ENCODE results near the gene AMPD2.
A peak's percentile ranks its signal among the peaks of the same experiment; 100 is the strongest.

Gene AMPD2

DNA sequence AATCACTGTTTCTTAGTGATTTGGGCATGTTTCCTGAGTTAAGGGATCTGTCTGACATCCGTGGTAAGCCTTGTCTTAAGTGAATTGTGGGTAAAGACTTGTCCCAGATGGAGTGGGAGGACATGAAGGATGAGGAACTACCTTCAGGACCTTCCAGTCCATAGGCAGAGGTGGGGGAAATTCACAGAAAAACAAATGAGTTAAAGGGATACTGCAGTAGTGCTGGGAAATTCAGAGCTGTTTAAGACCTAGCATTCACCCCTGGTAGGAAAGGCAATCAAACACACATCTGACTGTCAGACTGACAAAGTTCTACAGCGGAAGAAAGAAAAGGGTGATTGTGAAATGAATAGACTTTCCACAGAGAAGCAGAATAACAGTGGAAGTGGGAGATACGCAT, 3.2 kb upstream of the AMPD2 start:
- no peak for DNase-seq (ENCODE audit: low read depth in 3 of 3, low spot score in 1 of 3)

DNA sequence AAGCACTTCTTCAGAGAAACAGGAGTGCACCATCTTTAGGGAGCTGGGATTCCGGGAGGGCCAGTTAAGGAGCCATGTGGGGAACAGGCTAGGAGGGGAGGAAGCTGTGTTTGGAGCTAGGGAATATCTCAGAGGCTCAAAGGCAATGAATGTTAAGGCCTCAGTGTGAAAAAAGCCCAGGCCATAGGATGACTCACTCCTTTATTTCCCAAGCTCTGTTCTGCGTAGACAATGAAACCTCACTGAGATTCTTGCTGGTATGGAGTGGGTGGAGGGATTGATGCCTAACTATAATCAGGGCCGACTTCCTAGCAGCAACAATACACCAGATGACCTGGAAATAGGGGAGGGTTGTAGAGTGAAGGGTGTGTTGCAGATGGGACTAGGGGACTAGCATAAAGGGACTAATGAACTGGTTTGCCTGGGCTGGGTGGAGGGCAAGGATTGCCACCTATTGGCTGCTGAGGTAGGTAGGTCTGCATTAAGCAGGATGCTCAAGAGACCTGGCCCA, 2.3 kb upstream of the AMPD2 start:
- no peak for DNase-seq (ENCODE audit: low read depth in 3 of 3, low spot score in 1 of 3)

DNA sequence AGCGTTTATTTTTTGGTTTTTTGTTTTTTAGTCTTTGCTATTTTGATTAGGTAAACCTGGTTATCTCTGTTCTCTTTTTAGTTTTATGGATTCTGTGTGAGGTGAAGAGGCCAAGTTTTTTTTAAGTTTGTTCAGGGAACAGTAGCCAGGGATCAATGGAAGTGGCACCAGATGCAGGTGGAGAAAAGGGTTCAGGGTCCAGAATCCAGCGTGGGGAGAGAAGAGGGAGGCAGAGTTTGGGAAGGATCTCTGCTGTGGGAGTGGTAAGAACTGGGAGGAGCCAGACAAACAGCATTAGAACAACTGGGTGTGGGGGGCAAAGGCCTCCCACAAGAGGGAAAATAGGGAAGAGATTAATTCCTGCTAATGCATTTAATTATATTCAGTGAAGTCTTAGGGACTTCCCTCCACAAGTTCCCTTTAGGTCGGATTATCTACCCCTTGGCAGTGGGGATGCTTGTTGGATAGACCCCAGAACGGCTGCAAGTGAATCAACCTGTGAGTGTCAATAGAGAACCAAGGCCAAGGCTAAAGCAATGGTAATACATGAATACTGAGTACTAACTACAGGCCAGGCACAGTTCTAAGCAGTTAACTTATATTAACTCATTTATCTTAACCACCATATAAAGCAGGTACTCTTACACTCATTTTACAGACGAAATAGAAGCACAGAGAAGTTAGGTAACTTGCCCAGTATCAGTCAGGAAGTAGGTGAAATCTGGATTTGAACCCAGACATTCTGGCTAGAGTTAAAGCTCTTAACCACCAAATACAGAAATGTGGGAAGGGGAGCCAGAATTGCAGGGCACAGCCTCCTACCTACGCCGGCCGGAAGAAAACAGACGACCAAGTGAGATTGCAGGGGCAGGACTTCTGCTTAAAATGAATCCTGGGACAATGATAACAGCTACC, 719 bp upstream of the AMPD2 start:
- DNase-seq (ENCODE audit: low read depth in 3 of 3, low spot score in 1 of 3), result no peak

DNA sequence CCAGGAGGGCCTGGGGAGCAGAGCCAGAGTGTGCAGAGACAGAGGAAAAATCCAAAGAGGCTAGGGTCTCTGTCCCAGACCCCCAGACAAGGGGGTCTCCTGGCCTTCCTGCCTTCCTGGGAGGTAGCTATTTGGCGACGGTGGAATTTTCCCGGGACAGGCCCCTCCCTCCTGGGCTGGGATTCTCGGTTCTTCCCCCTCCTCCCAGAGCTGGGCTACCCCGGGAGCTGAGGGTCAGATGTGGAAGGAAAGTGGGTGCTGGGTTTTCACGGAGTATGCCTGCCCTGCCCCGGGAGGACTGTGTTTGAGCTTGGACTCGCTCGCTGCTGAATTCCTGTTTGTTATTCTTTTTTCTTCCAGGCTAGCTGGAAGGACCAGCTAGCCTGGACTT, 759 bp downstream of the AMPD2 start:
- no peak for DNase-seq (ENCODE audit: low read depth in 3 of 3, low spot score in 1 of 3)

DNA sequence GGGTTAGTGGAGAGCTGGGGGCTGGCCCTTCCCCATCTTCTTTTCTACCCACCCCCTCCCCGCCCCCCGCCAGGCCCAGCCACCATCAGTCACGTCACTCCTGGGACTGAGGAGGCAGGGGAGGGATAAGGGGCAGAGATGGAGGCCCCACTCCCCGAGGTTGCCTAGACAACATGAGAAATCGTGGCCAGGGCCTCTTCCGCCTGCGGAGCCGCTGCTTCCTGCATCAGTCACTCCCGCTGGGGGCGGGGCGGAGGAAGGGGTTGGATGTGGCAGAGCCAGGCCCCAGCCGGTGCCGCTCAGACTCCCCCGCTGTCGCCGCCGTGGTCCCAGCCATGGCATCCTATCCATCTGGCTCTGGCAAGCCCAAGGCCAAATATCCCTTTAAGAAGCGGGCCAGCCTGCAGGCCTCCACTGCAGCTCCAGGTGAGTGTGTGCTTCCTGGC, 1.2 kb downstream of the AMPD2 start:
- peak; percentile 86 to 94 (median 88) for DNase-seq (ENCODE audit: low read depth in 3 of 3, low spot score in 1 of 3)

DNA sequence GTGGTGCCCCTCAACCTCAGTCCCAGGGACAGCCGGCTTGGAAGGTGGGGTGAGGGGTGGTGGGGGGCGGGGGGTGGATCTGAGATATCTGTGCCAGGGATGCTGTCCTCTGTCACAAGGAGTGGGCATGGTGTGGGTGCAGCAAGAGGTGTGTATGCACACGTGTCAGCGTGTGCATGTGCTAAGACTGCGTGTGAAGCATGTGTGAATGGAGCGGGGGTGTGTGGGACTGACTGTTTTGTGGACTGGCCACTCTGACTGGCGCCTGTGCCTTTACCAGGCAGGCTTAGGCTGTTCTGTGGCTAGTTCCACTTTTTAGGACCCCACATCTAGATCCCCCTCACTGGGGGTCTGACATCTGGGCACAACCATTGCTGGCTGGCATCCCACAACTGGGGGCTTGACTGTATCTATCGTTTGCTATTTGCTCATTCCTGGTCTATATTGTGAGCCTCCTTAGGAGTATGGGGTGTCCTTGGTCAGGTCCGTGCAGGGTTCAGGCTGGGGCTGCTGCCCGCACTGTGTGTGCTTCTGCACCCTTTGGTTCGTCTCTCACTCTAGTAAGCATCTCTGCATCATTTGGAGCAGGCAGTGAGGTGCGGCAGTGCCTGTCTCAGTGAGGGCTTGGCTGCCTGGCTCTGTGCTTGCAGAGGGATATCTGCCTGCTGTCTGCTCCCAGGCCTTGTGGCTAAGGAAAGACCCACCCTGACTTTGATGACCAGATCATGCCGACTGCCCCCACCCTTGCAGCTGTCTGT, 1.9 kb downstream of the AMPD2 start:
- no peak for DNase-seq (ENCODE audit: low read depth in 3 of 3, low spot score in 1 of 3)

DNA sequence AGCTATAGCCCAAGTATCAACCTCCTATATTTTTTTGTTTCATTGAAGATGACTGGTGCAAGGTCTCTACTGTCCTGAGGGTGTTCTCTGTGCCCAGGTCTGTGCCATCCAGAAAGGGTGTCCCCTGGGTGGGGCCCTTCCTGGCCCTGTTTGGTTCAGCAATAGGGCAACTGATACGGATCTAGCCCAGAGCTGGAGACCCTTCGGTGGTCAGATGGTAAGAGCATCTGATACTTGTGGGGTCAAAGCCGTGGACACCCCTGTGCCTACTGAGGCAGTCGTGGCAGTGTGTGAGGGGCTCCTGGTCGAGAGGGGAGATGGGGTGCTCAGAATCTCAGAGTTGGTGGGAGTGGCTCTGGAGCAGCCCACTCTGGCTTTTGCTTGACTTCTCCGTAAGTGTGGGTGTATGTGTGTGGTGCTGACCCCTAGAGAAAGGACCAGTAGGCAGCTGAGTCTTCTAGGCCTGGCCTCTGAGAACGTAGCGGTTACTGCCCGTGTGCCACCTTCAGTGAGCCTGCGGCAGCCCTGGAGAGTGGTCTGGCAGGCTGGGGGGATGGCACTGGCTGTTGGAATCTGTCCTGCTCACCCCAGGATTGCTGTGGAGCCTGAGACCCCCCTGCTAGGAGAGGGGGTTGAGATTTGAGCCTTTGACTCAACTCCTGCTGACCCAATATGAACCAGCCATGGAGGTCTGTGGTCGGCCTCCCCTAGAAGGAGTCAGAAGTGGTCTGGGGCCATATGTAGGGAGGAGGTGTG, 2.7 kb downstream of the AMPD2 start:
- DNase-seq (ENCODE audit: low read depth in 3 of 3, low spot score in 1 of 3), result no peak

DNA sequence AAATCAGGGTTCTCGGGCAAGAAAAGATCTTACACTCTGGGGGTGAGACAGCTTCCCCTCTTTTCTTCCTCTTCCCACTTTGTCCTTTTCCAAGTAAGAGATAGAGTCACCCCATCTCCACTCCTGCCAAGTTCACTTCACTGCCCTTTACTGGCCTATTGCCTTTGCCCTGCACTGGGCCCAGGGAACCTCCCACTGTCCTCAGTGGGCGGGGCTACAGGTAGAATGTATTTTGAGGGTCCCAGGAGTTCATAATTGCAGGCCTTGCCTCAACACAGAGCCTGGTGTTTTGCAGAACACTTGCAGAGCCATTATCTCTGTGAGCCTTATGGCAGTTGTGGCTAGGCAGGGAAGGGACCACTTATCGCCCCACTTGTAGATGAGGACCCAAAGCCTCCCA, 3.3 kb downstream of the AMPD2 start:
- no peak for DNase-seq (ENCODE audit: low read depth in 3 of 3, low spot score in 1 of 3)

DNA sequence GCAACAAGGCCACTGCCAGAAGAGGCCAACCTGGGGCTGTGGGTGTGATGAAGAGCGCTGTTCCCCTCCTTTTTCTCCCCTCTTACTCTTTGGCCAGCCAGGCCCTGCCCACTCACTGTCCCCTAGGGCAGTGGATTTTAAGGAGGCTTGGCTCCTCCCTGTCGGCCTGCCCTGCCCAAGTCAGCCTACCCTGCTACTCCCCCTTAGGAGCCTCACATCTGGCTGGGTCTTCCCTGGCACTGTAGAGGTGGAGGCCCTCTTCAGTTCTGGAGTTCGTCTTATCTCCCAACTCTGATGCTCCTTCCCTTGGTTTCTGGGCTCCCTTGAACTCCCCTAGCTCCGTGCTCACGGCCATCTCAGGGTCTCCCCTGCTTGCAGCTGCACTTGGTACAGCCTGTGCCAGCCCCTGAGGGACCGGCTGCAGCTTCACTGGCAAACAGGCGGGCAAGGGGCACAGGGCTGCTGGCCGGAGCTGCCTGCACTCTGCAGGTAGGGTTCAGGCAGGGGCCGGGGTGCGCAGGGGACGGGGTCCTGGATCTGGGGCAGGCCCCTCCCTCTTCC, 4.0 kb downstream of the AMPD2 start:
- DNase-seq (ENCODE audit: low read depth in 3 of 3, low spot score in 1 of 3), result no peak

DNA sequence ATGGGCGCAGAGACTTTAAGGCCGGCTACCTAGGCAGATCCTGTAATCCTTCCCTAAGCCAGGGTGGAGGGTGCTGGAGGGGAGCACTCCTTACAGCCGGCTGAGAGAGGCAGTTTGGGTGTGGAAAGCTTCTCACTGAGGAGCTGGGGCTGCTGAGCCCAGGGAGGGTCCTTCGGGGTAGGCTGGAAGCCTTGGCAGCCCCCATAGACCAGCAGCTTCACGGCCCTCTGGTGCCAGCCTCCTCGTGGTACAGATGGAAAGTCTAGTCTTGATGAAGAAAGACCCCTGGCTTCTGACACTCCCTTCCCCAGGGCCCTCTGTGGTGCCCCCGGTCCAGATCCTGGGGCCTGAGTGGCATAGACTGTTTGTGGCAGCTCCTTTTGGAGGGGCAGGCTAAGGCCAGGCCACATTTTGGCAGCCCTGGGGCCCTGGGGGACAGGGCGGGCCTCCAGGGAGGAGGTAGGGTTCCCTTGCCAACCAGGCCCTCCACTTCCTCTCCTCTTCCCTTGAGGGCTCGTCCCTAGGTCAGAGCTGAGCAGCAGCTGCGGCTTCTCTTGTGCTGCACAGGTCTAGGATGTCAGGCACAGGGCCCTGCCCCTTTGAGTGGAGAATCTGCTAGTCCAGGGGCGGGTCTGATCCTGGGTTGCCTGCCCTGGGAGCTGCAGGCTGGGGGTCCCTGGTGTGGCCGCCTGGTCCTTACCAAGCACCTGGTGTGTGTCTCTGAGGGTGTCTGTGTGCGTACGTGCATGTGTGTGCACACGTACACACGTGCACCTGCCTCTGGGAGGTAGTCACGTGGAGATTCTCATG, 4.8 kb downstream of the AMPD2 start:
- DNase-seq (ENCODE audit: low read depth in 3 of 3, low spot score in 1 of 3), result no peak

DNA sequence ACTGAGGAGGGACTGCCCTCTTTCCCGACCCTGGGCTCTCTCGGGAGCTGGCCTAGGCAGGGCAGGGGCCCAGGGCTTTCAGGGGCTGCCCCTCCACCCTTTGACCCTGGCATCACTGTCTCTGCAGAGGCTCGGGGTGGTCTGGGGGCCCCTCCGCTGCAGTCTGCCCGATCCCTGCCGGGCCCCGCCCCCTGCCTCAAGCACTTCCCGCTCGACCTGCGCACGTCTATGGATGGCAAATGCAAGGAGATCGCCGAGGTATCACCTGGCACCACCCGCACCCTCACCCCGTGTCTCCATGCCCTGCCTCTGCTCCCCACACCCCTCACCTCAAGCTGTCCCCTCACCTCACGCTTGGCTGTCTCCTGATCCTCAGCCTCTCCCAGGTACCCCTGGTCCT, 5.5 kb downstream of the AMPD2 start:
- DNase-seq (ENCODE audit: low read depth in 3 of 3, low spot score in 1 of 3), result no peak

DNA sequence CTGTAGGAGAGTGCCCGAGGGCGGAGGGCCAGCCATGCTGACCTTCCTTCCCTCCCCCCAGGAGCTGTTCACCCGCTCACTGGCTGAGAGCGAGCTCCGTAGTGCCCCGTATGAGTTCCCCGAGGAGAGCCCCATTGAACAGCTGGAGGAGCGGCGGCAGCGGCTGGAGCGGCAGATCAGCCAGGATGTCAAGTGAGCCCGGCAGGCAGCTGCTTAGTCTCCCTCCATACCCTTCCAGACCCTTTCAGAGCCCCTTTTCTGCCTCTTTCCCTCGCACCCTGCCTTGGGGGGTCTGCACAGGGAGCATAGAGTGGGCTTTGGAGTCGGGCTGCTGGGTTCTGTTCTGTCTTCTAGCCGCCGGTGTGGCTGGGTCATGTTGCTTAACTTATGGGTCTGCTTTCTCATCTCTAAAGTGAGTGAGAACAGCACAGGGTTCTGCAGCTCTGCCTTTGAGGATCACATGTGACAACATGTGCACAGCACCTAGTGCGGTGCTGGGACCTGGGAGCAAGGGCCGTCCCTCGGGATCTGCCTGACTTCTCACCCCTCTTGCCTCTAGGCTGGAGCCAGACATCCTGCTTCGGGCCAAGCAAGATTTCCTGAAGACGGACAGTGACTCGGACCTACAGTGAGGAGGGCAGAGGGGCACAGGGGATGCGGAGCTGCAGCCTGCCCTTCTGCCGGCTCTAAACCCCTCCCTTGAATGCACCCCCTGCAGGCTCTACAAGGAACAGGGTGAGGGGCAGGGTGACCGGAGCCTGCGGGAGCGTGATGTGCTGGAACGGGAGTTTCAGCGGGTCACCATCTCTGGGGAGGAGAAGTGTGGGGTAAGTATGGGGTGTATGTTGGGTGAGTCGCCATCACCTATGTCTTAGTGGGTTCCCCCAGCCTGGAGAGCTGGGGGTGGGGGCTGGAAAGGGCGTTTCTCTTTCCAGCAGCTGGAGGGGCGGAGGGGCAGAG, 6.2 kb downstream of the AMPD2 start:
- no peak for DNase-seq (ENCODE audit: low read depth in 3 of 3, low spot score in 1 of 3)

DNA sequence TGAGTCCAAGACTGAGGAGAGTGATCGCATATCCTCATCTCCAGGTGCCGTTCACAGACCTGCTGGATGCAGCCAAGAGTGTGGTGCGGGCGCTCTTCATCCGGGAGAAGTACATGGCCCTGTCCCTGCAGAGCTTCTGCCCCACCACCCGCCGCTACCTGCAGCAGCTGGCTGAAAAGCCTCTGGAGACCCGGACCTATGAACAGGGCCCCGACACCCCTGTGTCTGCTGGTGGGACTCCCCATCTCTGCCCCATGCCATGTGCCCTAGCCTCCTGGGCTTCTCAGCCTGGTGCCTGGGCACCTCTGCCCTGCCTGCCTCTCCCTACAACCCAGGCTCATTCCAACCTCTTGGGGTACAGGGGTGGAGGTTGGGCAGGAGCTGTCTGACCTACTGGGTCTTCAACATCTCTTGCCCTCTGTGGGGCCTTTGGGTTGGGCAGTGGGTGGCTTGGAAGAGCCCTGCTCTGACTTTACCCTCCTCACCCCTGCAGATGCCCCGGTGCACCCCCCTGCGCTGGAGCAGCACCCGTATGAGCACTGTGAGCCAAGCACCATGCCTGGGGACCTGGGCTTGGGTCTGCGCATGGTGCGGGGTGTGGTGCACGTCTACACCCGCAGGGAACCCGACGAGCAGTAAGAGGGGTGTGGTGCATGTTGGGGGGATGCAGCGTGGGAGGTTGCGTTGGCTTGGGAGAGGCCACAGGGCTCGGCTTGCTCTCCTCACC, 7.2 kb downstream of the AMPD2 start:
- DNase-seq (ENCODE audit: low read depth in 3 of 3, low spot score in 1 of 3), result no peak

DNA sequence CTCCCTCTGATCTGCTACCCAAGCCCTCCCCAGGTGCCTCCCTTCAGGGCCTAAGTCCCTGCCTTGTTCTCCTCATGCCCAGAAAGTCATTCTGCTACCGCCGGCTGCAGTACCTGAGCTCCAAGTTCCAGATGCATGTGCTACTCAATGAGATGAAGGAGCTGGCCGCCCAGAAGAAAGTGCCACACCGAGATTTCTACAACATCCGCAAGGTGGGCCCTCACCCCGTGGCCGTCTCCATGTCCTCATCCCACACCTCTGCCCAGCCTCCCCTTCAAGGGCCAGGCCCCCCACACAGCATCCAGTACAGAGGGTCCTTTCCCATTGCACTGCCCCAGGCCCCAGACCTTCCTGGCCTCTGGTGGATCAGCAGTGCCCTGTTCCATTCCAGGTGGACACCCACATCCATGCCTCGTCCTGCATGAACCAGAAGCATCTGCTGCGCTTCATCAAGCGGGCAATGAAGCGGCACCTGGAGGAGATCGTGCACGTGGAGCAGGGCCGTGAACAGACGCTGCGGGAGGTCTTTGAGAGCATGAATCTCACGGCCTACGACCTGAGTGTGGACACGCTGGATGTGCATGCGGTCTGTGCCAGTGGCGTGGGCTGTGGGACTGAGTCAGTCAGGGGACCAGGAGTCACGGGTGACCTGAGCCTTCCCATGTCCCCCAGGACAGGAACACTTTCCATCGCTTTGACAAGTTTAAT, 8.2 kb downstream of the AMPD2 start:
- DNase-seq (ENCODE audit: low read depth in 3 of 3, low spot score in 1 of 3), result no peak

DNA sequence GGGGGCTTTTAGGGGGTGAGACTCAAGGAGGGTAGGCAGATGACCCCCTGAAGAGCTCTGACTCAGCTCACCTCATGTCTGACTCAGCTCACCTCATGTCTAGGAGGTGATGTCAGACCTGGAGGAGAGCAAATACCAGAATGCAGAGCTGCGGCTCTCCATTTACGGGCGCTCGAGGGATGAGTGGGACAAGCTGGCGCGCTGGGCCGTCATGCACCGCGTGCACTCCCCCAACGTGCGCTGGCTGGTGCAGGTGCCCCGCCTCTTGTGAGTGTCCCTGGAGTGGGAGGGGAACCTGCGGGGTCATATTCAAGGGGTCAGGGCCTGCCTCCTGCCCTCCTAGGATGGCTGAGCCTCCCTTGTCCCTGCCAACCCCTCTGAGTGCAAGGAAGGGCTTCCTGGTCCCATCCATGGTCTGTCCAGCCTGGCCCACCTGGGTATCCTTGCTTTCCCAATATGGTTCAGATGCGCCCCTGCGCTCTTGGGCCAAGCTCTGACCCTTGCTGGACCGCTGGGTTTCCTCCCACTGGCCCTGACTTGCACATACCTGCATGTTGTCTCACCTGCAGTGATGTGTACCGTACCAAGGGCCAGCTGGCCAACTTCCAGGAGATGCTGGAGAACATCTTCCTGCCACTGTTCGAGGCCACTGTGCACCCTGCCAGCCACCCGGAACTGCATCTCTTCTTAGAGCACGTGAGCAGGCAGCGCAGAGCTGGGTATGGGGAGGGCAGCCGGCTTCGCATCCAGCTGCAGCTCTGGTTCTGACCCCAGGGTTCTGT, 9.1 kb downstream of the AMPD2 start:
- DNase-seq (ENCODE audit: low read depth in 3 of 3, low spot score in 1 of 3), result no peak

DNA sequence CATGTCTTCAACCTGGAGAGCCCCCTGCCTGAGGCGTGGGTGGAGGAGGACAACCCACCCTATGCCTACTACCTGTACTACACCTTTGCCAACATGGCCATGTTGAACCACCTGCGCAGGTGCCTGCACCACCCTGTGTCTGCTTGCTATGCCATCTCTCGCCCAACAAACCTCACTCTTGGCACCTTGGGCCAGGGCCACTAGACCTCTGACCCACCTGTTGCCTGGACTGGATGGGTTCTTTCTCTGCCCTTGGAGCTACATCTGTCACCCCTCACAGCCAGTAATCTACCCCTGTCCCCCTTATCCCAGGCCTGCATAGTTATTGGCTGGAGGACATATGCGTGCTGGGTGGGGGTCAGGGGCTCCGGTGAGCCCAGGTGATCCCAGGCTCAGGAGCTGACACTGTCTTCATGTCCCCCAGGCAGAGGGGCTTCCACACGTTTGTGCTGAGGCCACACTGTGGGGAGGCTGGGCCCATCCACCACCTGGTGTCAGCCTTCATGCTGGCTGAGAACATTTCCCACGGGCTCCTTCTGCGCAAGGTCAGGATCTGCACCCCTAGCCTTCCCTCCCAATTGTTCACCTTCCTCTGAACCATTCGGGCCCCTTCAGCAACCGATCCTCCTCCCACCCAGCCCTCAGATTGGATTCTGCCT, 9.9 kb downstream of the AMPD2 start:
- no peak for DNase-seq (ENCODE audit: low read depth in 3 of 3, low spot score in 1 of 3)
